OCI-LY1 (cell line): ENCODE data around the gene ARL16.

ENCODE experiments used
- H2AFZ ChIP-seq: fragments of 200-600 bp; sonication (generic), shearing (Covaris generic); 2 replicates; pipeline ENCODE4 v1.6.0; 2014; ENCODE audit warnings: antibody characterized with exemption, mild to moderate bottlenecking, low read length
- H3F3A ChIP-seq: fragments of 200-600 bp; sonication (generic), shearing (Covaris generic); 2 replicates; pipeline ENCODE4 v1.6.0; 2014; ENCODE audit warnings: mild to moderate bottlenecking, antibody characterized with exemption, low read length, moderate library complexity; ENCODE audit not compliant: insufficient read depth
- H3K27ac ChIP-seq: fragments of 200-600 bp; sonication (generic); 2 replicates; pipeline ENCODE4 v1.5.1; 2014; ENCODE audit warnings: low read length, mixed run types, mild to moderate bottlenecking, low read depth; ENCODE audit not compliant: poor library complexity, severe bottlenecking
- H3K27me3 ChIP-seq: fragments of 200-600 bp; sonication (generic); 2 replicates; pipeline ENCODE4 v1.6.0; 2014; ENCODE audit warnings: antibody characterized with exemption, mild to moderate bottlenecking, low read length, moderate library complexity; ENCODE audit not compliant: insufficient read depth
- H3K36me3 ChIP-seq: fragments of 200-600 bp; sonication (generic); 2 replicates; pipeline ENCODE4 v1.6.1; 2014; ENCODE audit warnings: mild to moderate bottlenecking, antibody characterized with exemption, low read length, moderate library complexity, mixed read lengths; ENCODE audit not compliant: insufficient read depth
- H3K4me1 ChIP-seq: fragments of 200-600 bp; sonication (generic); 2 replicates; pipeline ENCODE4 v1.5.1; 2014; ENCODE audit warnings: mild to moderate bottlenecking, low read length, moderate library complexity; ENCODE audit not compliant: insufficient read depth, severe bottlenecking
- H3K4me2 ChIP-seq: fragments of 200-600 bp; sonication (generic), shearing (Covaris generic); 2 replicates; pipeline ENCODE4 v1.6.1; 2014; ENCODE audit warnings: low read length
- H3K4me3 ChIP-seq: fragments of 200-600 bp; sonication (generic); 2 replicates; pipeline ENCODE4 v1.5.1; 2014; ENCODE audit warnings: low read length, low read depth, mild to moderate bottlenecking, mixed read lengths; ENCODE audit not compliant: poor library complexity, severe bottlenecking
- H3K79me2 ChIP-seq: fragments of 200-600 bp; shearing (Covaris generic); 2 replicates; pipeline ENCODE4 v1.6.1; 2016; ENCODE audit warnings: mixed run types, low read length, mixed read lengths; ENCODE audit not compliant: insufficient read depth
- H3K9ac ChIP-seq: fragments of 200-600 bp; sonication (generic), shearing (Covaris generic); 2 replicates; pipeline ENCODE4 v1.6.1; 2014; ENCODE audit warnings: mild to moderate bottlenecking, low read length, mixed read lengths
- H3K9me2 ChIP-seq: fragments of 200-600 bp; sonication (generic), shearing (Covaris generic); 2 replicates; pipeline ENCODE4 v1.6.1; 2014; ENCODE audit warnings: low read depth, mild to moderate bottlenecking, low read length, mixed read lengths
- H3K9me3 ChIP-seq: fragments of 200-600 bp; shearing (Covaris generic); 2 replicates; pipeline ENCODE4 v1.6.1; 2014; ENCODE audit warnings: low read length, mixed read lengths
- H4K20me1 ChIP-seq: fragments of 200-600 bp; sonication (generic), shearing (Covaris generic); 2 replicates; pipeline ENCODE4 v1.6.0; 2016; ENCODE audit warnings: mild to moderate bottlenecking, low read length; ENCODE audit not compliant: insufficient read depth
- EZH2 ChIP-seq: fragments of 200-600 bp; sonication (generic), shearing (Covaris generic); IDR thresholded peaks from 2 replicates; pipeline ENCODE4 v1.8.0; 2017; ENCODE audit warnings: borderline replicate concordance, mixed run types, mild to moderate bottlenecking, antibody characterized with exemption, low read length, moderate library complexity, mixed read lengths
- TF ChIP-seq, protein P1 (sequence below): fragments of 200-600 bp; sonication (generic), shearing (Covaris generic); IDR thresholded peaks from 2 replicates; pipeline ENCODE4 v1.5.1; 2017; ENCODE audit warnings: mild to moderate bottlenecking, antibody characterized with exemption, low read length, moderate library complexity, mixed read lengths

Gene ARL16

DNA sequence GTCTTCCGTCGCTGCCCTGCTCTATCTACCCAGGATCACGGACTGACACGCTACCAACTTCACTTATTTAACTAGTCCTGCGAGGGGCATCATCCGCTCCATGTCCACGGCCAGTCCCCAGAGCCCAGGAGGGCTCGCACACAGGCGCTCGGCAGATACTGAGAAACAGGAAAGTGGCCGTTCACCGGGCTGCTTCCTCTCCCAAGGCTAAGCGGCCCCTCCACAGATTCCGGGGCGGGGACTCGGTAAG lies 17.6 kb downstream of the ARL16 start:
- Histone ChIP-seq H3K79me2 (no peaks in the 10 kb centered on the region; the same call in 1 of the 2 replicates), H3K27ac (peak overlapping the region; percentile 29), H3K36me3 (peaks cover 46% of the 10 kb centered on the region), H3K9me2 (no peaks in the 10 kb centered on the region), H3K4me2 (peak overlapping the region; percentile 85), H3F3A (no peaks in the 10 kb centered on the region), H3K9me3 (no peaks in the 10 kb centered on the region), H3K27me3 (no peaks in the 10 kb centered on the region), H3K4me1 (peaks cover 24% of the 10 kb centered on the region), H3K4me3 (peak overlapping the region; percentile 82), H2AFZ (no peak overlapping the region), H4K20me1 (no peaks in the 10 kb centered on the region), H3K9ac (peak overlapping the region; percentile 94)
- TF ChIP-seq, protein P1, sequence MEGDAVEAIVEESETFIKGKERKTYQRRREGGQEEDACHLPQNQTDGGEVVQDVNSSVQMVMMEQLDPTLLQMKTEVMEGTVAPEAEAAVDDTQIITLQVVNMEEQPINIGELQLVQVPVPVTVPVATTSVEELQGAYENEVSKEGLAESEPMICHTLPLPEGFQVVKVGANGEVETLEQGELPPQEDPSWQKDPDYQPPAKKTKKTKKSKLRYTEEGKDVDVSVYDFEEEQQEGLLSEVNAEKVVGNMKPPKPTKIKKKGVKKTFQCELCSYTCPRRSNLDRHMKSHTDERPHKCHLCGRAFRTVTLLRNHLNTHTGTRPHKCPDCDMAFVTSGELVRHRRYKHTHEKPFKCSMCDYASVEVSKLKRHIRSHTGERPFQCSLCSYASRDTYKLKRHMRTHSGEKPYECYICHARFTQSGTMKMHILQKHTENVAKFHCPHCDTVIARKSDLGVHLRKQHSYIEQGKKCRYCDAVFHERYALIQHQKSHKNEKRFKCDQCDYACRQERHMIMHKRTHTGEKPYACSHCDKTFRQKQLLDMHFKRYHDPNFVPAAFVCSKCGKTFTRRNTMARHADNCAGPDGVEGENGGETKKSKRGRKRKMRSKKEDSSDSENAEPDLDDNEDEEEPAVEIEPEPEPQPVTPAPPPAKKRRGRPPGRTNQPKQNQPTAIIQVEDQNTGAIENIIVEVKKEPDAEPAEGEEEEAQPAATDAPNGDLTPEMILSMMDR: no peak
- TF ChIP-seq EZH2: no peak

DNA sequence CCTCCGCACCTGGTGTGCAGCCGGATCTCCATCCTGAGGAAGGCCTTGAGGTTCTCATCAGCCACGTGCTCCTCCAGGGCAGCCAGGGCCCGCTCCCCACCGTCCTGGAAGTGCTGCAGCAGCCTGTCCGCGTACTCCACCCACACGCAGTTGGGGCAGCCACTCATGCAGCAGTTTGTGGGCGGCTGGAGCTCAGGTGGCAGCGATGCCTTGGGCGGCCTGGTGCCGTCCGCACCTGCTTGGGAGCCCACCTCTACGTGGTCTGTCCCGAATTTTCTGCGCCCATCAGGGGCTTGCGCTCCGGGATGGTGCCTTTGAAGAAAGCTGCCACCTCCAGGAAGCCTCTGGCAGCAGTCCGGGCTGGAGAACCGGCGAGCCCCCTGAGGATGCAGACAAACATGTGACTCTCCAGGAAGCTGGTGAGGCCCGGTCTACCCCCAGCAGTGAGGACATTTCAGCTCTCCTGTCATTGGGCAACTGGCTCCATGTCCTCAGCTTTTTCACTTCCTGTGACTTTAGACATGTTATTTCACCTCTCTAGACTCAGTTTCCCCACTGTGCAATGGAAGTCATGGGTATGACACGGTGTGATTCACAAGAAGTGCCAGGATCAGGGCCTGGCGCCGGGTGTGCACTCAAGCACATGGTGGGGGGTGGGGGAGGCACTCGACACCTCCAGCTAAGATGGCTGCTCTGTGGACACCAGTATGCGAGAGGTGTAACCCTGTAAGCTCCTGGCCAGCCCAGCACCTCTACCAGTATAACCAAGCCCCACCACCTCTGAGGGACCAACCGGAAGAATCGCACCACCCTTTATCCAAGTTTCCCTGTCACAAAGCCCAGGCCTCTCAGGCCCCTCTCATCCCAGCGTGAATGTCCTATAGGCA lies 18.1 kb downstream of the ARL16 start:
- no peaks in the 10 kb centered on the region for H3F3A ChIP-seq
- peaks cover 40% of the 10 kb centered on the region for H3K36me3 ChIP-seq
- H4K20me1 ChIP-seq: no peaks in the 10 kb centered on the region
- H3K9ac ChIP-seq: peak overlapping the region; percentile 94
- H3K4me3 ChIP-seq: peak overlapping the region; percentile 82
- TF ChIP-seq EZH2: no peak
- H2AFZ ChIP-seq: no peak overlapping the region
- H3K79me2 ChIP-seq: no peaks in the 10 kb centered on the region; the same call in 1 of the 2 replicates
- no peaks in the 10 kb centered on the region for H3K27me3 ChIP-seq
- peak overlapping the region; percentile 85 for H3K4me2 ChIP-seq
- H3K4me1 ChIP-seq: peaks cover 24% of the 10 kb centered on the region
- H3K9me2 ChIP-seq: no peaks in the 10 kb centered on the region
- H3K27ac ChIP-seq: peak overlapping the region; percentile 29
- no peaks in the 10 kb centered on the region for H3K9me3 ChIP-seq

DNA sequence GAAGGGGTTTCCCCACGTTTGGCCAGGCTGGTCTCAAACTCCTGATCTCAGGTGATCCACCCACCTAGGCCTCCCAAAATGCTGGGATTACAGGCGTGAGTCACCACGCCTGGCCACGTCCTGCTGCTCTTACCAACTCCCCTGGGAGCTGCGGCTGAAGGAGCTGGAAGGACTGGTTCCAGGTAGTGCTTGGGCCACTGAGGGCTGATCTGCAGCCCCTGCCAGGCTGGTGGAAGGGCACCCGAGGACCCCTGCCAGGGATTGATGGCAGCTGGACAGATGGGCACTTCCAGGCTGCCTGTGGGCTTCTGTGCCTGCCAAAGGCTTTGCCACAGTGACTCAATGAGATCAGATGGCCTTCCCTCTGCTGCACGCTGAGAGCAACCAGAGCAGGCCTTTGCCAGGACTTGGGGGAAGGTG lies 19.5 kb downstream of the ARL16 start:
- H3K4me2 ChIP-seq: no peak overlapping the region
- H3K36me3 ChIP-seq: peaks cover 28% of the 10 kb centered on the region
- H3K4me3 ChIP-seq: no peak overlapping the region
- H4K20me1 ChIP-seq: no peaks in the 10 kb centered on the region
- no peaks in the 10 kb centered on the region for H3K27me3 ChIP-seq
- no peaks in the 10 kb centered on the region; the same call in 1 of the 2 replicates for H3K79me2 ChIP-seq
- no peaks in the 10 kb centered on the region for H3K9me3 ChIP-seq
- H3F3A ChIP-seq: no peaks in the 10 kb centered on the region
- no peak overlapping the region for H3K9ac ChIP-seq
- TF ChIP-seq, protein P1: no peak
- TF ChIP-seq EZH2: no peak
- H3K27ac ChIP-seq: no peak overlapping the region
- H3K9me2 ChIP-seq: no peaks in the 10 kb centered on the region
- peaks cover 24% of the 10 kb centered on the region for H3K4me1 ChIP-seq
- no peak overlapping the region for H2AFZ ChIP-seq

DNA sequence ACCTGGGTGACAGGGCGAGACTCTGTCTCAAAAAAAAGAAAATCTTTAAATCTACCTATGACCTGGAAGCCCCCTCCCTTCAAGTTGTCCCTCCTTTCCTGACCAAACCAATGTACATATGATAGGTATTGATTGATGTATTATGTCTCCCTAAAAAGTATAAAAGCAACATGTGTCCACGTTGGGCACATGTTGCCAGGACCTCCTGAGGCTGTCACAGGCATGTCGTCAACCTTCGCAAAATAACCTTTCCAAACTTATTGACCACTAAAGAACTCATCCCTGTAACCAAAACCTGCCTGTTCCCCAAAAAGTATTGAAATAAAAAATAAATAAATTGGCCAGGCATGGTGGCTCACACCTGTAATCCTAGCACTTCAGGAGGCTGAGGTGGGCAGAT lies 21.6 kb downstream of the ARL16 start:
- Histone ChIP-seq H4K20me1 (no peaks in the 10 kb centered on the region), H3K27me3 (no peaks in the 10 kb centered on the region), H3K9ac (no peak overlapping the region), H3K79me2 (no peaks in the 10 kb centered on the region; the same call in 1 of the 2 replicates), H3K4me3 (no peak overlapping the region), H3K27ac (no peak overlapping the region), H3K36me3 (peaks cover 16% of the 10 kb centered on the region), H3F3A (no peaks in the 10 kb centered on the region), H3K9me3 (no peaks in the 10 kb centered on the region), H2AFZ (no peak overlapping the region), H3K4me1 (peaks cover 11% of the 10 kb centered on the region), H3K9me2 (no peaks in the 10 kb centered on the region), H3K4me2 (no peak overlapping the region)
- TF ChIP-seq, protein P1: no peak
- no peak for TF ChIP-seq EZH2
